KBM-7 (cell line): ENCODE data around the gene R3HDM1.
"Not testable (repeated sequence)": the region's sequence is repeated elsewhere in the genome, so short reads cannot be mapped to it uniquely, and the experiment has no call there.

Source experiments
- DNase-seq: peaks from one replicate; pipeline ENCODE4 v3.0.0-alpha.2; 2015
- in situ Hi-C: fragments of 300-500 bp; cut with MboI; formaldehyde crosslinking; loops from 2 replicates; pipeline ENCODE4 v1.14.3; 2020; ENCODE audit warnings: low sequenced_read_pairs, low pct_unique_long_range_greater_than_20kb, mixed read lengths

The R3HDM1 gene

DNA sequence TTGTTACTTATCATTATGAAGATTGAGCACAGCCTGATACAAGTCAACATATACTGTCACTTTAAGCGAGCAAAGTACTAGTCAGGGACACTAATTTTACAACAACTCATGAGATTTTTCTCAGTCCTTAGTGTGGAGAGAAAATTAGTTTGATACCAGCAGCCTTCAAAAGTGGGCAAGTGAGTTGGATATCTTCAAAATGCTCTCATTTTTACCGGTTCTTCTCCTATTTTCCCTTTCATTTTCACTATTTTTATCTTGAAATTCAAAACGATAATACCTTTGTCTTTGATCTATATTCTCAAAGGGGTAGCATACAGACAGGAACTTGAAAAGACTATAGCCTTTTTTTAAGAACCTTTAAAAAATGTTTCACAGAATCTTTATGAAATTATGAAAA is 158.4 kb downstream of the R3HDM1 start:
- DNase-seq = no peak
- in situ Hi-C loops = no loop called here

DNA sequence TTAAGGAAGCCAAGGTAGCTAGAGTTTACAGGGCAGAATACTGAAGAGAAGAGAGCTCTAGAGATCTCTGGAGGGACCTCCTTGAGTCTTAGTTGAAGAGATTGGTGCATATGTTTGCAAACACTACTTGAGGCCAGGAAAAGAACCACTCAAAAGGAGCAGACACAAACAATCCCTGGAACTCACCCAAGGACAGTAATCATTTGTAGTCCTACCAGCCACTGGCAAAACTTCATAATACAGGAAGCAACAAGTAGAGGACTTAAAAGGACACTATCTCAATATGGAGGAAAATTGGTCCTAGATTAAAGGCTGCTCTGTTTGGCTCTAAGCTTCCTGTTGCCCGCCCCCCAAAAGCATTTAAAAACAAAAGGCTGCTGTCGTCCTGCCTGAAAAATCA is 163.4 kb downstream of the R3HDM1 start:
- no peak for DNase-seq
- in situ Hi-C loops = no loop called here

DNA sequence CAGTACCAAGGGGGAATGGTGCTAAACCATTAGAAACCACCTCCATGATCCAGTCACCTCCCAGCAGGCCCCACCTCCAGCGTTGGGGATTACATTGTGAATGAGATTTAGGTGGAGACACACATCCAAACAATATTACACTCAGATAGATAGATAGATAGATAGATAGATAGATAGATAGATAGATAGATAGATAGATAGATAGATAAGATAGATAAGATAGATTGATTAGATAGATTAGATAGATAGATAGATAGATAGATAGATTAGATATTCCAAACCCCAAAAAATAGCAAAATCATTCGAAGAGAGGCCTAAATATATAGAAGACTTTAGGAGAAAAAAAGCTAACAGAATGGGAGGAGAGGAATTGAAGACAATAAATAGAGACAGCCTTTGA is 167.6 kb downstream of the R3HDM1 start:
- in situ Hi-C loops = no loop called here
- no peak for DNase-seq

GRCh38 chr2:135701442-135701841 is 170.2 kb downstream of the R3HDM1 start:
- no peak for DNase-seq
- in situ Hi-C loops = no loop called here

GRCh38 chr2:135703300-135703699 is 172.0 kb downstream of the R3HDM1 start:
- no peak for DNase-seq
- in situ Hi-C loops = no loop called here

DNA sequence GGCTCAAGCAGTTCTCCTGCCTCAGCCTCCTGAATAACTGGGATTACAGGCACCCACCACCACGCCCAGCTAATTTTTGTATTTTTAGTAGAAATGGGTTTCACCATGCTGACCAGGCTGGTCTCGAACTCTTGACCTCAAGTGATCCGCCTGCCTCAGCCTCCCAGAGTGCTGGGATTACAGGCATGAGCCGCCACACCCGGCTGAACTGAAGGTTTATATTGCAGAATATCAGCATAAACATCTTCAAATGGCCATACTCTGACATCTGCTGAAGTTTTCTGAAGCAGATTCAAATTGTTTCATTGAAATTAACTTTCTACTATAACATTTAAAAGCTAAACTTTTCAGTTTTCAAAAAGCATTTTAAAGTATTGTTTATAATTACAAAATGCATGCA is 172.8 kb downstream of the R3HDM1 start:
- in situ Hi-C loops, DNase-seq: not testable (repeated sequence)

DNA sequence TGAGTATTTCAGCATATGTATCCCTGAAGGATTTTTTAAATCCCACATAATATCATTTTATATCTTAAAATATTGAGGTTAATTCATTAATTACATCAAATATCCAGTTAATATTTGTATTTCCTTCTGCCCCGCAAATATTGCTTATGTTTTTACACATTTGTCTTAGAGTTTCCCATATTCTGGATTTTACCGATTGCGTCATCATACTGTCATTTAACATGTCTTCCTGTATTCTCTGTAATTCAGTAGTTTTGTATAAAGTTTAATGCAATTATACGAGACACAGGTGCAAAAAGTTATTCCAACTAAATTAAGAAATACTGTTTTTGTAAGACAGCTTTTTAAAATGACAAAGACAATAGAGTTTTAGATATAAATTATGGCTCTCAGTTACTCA is 176.9 kb downstream of the R3HDM1 start:
- DNase-seq = no peak
- in situ Hi-C loops = no loop called here

DNA sequence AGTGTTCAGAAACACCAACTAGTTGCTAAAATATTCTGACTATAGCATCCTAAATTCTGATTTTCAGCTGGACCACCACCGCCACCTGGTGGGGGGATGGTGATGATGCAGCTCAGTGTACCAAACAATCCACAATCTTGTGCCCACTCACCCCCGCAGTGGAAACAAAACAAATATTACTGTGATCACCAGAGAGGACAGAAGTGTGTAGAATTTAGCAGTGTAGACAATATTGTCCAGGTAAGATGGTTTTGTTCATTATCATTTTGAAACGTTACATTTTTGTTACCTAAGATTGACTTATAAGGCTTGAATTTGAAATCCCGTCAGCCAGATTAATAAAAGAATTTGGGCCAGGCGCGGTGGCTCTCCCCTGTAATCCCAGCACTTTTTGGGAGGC is 178.7 kb downstream of the R3HDM1 start:
- in situ Hi-C loops = no loop called here
- DNase-seq = peak; percentile 73

DNA sequence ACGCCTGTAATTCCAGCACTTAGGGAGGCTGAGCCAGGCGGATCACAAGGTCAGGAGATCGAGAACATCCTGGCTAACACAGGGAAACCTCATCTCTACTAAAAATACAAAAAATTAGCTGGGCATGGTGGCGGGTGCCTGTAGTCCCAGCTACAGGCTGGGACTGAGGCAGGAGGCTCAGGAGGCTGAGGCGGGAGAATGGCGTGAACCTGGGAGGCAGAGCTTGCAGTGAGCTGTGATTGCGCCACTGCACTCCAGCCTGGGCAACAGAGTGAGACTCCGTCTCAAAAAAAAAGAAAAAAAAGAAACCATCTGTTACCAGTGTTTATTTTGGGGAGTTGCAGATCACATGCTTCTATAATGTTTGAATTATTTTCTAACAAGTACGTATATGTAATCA is 183.8 kb downstream of the R3HDM1 start:
- DNase-seq, in situ Hi-C loops: not testable (repeated sequence)

GRCh38 chr2:135728064-135728743 is 196.9 kb downstream of the R3HDM1 start:
- in situ Hi-C loops = no loop called here
- no peak for DNase-seq

- in situ Hi-C loops = no loop called here
These were observed 201.3 kb downstream of the R3HDM1 start for GRCh38 chr2:135732561-135732960.

DNA sequence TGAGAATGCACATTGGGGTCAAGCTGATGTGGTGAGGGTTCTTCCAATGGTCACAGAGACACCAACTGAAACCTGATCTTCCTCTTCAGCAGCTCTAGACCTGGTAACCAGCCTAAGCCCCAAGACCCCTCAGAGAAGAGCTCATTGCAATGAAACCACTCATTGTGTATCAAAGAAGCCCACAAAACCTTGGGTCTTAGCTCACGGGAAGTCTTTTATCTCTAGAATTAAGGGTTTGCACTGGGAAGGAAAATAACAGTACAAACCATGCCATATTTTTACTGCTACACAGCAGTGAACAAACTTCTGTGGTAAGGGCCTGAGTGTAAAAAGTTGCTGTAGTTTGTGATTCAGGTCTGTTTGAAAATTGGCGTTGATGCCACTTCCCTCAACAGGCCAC is 201.8 kb downstream of the R3HDM1 start:
- in situ Hi-C loops = no loop called here
- no peak for DNase-seq

More at GRCh38 chr2:135732561-135732960, 201.3 kb downstream of the R3HDM1 start:
- DNase-seq = no peak

- in situ Hi-C loops = no loop called here
- DNase-seq = no peak
These were observed 205.3 kb downstream of the R3HDM1 start for GRCh38 chr2:135736546-135736945.

- in situ Hi-C loops = no loop called here
- DNase-seq = no peak
These were observed 208.9 kb downstream of the R3HDM1 start for GRCh38 chr2:135740206-135740605.

DNA sequence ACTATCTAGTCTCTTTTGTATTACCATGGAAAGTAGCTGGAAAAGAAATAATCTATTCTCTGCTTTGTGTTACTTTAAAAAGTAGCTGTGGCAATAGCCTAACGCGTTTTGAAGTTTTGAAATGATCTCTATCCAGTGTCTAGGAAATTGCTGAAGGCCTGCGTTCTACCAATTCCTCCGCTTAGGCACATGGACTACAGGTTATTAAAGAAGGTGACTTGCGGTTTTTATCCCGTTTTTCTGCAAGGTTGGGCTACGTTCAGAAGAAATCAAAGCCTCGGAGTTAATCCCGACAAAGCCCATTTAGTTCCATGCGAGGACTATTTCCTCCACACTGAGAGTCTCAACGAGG is 209.7 kb downstream of the R3HDM1 start:
- DNase-seq = no peak
- in situ Hi-C loops = no loop called here

DNA sequence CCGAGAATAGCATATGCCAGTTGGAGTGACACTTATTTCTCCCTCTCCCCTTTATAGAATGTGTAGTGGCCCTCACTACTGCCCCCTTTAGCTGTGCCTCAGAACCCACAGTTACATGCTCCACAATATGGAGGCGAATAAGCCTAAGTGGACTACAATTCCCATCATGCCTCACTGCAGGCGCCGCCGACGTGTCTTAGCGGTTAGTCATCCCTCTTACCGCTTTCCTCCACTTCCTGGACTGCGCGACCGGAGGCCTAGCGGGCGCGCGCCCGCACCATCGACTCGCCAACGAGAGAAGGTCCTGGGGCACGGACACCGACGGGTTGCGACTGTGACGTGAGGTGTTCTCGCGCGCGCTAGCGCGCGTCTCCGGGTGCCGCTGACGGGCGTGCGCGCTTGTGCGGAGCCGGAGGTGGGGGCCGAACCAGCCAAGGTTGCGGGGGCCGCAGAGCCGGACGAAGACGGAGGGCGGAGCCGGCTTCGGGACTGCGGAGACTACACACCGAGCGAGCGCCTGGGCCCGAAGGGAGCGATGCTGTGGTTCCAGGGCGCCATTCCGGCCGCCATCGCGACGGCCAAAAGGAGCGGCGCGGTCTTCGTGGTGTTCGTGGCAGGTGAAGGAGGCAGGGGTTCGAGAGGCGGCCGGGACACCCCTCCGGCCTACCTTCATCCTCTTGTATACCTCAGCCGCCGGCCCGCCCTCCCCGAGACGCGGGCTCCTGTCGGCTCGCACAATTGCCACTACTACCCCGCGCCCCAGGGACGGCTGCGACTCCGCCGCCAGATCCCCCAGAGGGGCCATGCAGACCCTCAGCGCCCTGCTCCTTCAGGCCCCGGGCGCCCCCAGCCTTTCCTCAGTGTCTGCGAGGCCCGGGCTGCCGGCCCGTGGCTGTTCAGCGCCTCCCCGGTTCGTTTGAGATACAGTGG is 210.4 kb downstream of the R3HDM1 start, which contains the start of gene UBXN4:
Gene UBXN4 (plus strand): TSS at position 461 of the 930 bp plus-strand sequence. CDS start 75 bp downstream, at position 536.
- peak; percentile 98 for DNase-seq
- in situ Hi-C loops = no loop called here

- in situ Hi-C loops = no loop called here
- peak; percentile 57 for DNase-seq
These were observed 211.1 kb downstream of the R3HDM1 start for GRCh38 chr2:135742325-135742757.

GRCh38 chr2:135743860-135744259 is 212.6 kb downstream of the R3HDM1 start:
- no peak for DNase-seq
- in situ Hi-C loops = no loop called here

DNA sequence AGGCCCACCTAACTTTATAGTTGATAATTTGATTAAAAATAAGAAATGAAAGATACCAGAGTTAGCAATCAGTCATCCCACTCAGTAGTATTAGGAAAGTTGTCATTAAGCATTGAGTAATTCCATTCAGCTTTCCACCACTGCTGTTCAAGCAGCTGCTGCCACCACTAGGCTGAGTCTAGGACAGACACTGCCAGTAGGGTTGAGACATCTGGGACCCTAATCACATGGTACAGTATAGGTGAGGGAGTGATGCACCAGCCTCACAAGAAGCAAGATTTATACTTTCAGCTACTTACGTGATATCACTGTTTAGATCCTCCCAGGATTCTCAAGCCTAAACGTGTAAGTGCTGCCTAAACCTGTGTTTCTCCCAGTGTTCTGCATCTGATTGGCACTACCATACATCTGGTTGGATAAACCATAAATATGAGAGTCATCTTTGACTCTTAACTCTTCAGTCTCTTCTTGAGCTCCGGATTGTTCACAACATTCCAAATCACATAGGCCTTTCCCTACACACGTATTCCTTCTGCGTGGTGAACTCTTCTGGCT is 213.6 kb downstream of the R3HDM1 start:
- DNase-seq = peak; percentile 45
- in situ Hi-C loops = no loop called here

- no peak for DNase-seq
- in situ Hi-C loops = no loop called here
These were observed 214.3 kb downstream of the R3HDM1 start for GRCh38 chr2:135745545-135745944.
